Kidney glomerular epithelial cell (primary cell): Measurements from ENCODE around the gene ERN1.

Experiments
- DNase-seq: peaks from one replicate; lab custom pipeline; 2025; lab: John Stamatoyannopoulos, UW

ERN1 gene

DNA sequence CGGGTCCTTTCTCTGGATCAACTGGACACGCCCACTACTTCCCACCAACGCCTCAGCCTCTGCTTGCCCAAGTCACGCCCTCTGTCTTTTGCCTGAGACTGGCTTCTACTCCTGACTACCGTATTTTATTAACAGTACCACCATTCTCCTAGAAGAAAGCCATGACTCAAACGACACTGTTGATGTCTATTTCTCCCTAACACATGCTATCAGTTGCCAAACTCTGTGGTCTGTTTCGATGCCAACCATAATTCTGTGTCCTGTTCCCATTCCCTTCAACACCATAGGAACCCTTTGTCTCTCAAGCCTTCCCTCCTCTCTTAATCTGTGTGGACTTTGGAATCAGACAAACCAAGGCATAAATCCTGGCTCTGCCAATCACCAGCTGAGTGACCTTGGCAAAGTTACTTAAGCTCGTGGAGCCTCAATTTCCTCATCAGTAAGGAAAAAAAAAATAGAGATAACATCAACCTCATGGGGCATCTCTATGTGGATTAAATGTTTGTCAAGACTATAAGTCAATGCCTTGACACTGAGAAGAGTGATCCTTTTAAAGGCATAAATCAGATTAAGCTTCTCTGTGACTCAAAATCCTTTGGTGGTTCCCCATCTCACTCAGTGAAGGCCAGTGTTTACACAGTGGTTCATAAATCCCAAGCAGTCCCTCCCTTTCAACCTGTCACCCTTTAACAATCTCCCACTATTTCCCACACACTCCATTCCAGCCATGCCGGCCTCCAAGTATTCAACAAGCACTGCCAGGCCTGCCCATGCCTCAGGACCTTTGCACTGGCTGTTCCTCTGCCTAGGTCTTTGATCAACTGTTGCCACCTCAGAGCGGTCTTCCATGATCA is 45.6 kb downstream of the ERN1 start:
- peak; percentile 28 for DNase-seq

DNA sequence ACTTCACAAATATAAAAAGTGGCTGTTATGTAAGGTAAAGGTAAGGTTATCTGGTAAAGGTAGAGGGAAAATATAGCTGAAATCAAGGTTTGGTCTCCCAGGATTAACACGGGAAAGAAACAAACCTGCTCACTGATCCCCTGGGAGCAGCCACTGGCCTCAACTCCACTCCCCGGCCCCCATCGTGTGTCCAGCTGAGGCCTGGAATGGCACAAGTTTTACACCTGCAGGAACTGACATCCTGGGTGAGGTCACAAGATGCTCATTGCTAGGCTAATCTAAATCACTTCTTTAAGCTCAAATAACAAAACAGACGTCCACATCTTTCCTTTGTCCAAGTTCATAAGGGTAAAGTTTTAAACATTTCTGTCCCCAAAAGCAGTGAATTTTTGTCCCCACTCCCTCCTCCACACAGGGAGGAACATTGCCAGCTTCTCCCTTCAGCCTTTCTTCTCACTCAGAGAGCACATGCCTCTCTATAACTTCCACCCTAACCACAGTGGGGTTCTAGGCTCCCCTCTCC is 46.3 kb downstream of the ERN1 start:
- DNase-seq = no peak

DNA sequence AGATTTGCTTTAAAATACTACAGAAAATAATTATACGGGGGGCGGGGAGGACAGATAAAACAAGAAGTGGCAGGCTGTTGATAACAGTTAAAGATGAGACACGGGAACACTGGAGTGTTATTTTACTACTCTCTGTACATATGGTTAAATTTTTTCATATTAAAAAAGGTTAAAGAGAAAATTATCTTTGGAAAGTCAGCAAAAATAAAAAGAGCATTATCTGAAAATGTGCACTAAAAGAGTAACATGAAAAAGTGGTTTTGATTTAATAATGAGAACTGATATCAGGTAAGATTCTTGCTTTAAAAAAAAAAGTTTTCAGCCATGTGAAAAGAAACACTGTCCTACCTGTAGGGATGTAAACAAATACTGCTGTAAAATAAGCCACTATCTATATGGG is 46.9 kb downstream of the ERN1 start:
- DNase-seq = no peak

DNA sequence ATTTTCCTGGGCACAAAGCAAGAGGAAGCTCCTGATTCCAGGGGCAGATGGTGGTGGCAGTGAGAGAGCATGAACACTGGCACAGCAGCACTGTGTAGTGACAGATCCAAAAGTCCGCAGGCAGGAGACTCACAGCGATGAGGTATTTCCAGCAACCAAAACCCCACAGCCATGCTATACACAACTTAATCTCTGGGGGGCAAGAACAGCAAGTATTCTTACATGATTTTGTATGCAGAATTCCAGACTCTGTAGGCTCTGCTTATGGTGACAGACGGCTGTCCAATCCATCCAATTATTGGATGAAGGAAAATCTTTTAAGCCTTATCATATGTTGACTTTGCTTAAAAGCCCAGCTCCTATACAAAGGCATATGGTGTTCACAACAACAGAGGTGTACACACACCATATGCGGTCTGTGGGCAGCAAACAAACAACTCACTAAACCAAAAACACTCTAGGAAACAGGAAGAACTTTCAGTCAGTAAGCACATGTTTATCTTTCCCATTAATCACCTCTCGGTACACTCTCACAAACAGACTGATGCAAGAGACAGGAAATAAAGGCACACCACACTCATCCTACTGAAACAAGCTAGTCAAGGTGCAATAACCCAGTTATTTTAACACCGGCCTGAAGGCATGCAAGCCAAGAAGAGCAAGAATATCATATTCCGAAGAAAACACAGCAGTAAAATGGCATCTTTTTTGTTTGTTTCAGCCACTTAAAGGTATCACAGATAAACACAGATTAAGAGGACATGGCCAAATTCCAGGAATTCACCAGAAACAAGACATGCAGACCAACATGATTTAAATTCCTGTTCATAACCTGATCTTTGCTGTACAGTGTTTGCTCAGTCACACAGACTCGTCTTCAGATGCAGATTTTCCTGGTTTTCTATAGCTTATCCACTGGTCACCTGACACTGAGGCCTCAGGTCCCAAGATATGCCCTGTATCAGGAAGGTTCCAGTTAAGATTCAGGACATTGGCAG is 47.8 kb downstream of the ERN1 start:
- DNase-seq = peak; percentile 64

DNA sequence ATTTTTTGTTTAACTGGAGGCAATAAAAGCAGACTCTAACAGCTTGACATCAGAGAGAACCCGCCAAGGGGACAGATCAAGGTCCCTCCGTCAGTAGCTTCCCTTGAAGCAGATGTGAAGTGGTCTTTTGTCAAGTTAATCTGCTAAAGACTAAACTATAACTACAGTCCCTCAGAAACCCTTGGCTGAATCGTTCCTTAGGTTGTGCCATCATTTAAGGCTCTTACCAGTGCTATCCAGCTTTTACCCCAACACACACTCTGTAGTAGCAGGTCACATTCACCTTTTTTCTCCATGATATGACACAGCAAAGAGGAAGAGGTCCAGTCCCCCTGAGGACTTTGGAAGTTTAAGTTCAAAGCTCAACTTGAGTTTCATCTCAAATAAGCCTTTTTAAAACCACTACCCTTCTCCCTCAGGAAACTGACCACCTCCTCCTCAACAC is 49.7 kb downstream of the ERN1 start:
- DNase-seq = no peak

DNA sequence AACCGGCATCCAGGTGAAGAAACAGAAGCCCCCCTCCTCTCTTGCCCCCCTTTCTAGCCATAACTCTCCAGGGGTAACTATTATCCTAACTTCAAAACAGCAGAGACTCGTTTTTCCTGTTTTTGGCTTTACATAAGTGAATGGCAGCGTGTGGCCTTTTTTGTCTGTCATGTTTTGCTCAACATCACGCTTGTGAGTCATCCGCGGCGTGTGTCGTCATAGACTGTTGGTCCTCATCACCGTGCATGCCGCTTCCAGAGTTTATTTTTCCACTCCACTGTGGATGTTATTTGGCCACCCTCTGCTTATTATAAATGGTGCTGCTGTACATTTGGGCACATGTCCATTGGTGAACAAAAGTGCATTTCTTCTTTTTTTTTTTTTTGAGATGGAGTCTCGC is 52.6 kb downstream of the ERN1 start:
- no peak for DNase-seq

DNA sequence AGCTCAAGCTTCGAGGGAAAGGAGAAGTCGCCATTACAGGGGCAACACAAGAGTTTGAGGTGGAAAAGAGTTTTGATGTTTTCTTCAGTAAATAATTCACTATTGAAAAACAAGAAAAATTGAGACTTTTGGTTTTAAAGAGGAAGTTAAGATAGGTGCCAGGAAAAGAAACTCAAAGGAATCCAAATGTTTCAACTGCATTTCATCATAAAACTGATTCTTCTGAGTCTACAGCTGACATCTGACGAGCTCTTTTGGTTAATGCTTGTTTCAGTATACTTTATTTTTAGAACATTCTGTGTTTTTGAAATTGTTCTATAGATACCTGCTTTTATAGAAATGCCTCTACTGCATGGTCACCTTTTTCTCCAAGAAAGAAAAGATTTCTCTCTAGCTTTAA is 54.0 kb downstream of the ERN1 start:
- no peak for DNase-seq

DNA sequence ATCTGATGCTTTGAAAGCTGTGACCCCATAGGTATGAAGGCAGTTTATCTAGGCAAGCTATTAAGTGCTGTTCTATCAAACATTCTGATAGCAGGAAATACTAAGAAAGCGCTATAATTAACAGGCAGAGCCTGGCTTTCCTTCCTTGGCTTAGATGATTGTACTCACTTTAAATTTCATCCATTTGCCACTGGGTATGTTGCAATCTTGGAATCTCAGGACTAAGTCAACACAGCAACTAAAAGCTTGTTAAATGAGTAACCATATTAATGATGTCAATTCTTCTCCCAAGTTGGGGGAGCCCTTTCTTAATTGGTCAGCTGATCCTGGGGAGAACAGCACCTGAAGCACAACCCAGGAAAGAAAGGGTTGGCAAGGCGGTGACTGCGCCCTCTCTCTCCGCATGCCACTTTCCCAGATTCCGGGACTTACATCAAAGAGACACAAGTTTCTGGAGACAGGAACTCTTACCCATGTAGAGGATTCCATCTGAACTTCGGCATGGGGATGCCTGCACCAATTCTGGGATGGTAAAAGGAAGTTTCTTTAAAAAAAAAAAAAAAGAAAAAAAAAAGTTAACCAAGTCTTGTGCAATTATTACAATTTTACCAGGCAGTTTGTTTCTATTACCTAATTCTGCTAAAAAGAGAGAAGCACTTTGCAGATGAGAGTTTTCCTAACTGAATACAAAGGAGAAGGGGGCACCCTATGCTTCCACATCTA is 55.1 kb downstream of the ERN1 start:
- DNase-seq = peak; percentile 86

DNA sequence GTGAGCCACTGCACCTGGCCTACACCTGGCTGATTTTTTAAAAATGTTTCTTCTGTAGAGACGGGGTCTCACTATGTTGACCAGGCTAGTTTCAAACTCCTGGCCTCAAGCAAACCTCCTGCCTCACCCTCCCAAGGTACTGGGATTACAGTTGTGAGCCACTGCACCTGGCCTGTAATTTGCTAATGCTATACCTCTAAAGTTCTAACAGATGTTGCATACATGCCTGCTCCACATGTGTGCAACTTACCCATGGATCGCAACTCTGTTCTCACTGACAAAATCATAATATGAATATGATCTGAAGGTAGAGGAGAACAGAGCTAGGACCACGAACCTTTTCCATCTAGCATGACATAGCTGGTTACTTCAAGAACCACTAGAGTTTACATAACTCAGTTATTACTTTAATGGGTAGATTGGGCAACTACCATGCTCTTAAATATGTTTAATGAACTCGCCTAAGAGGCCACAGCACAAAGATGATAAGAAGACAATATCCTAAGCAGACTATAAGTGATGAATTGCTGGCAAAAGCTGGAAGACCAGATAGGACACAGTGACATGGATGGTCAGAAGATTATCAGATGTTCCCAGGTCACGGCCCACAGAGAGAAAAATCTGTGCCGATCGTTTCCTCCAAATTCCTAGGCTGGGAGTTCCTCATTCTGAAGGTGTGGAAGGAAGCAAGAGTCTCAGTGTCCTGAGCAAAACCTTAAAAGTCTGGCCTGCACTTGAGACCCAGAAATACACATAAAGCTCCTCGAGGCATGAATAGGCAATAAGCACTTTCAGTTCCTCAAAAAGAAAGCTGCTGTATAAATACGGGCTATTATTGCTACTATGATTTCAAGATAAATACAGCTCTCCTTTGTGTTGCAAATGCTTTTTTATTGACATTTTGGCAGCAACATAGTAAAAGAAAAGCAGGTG is 55.9 kb downstream of the ERN1 start:
- no peak for DNase-seq

DNA sequence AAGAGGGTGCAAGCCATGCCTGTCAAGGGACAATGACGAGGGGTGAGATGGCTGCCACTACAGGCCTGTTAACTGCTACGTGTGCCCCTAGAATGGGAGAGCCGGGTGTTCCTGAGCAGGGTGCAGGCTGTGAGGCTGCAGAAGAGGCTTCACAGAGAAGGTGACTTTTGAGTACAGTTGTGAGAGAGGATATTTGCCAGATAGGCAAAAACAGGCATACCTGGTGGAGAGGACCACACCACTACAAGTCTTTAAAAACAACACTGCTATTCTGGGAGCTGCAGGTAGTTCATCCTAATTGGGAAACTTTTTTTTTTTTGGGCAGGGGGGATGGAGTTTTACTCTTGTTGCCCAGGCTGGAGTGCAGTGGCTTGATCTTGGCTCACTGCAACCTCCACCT is 58.8 kb downstream of the ERN1 start:
- DNase-seq = no peak

DNA sequence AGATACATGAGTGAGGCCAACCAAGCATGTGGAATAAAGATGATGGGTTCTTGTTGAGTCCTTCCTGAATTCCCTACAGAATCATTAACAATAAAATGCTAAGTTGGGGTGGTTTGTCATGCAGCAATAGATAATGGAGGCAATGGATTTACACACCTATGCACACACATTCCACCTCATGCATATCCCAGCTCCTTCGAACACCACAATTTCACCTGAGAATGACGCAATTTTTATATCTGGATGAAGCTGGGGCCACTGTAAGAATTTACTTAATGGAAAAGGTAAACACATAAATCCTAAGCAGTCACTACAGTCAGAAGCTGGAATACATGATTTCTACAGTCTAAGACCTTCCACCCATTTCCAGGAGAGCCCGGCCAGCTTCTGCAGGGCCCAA is 59.7 kb downstream of the ERN1 start:
- no peak for DNase-seq

DNA sequence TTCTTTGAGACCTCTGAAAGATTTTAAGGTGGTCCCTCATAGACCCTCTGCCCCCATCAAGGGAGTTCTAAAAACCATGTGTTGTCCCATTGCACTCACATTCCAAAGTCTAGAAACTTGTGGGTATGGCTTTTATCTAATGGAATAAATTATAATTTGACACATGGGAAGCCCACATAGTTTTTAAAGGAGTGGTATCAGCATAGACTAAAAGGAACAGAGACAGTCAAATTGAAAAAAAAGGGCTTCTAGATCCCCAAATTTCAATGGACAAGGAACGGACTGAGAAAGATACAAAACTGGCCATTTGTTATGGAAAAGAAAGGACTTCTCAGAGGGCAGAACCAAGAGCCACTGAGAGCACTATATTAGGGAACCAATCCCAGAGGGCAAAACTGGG is 60.8 kb downstream of the ERN1 start:
- DNase-seq = no peak

DNA sequence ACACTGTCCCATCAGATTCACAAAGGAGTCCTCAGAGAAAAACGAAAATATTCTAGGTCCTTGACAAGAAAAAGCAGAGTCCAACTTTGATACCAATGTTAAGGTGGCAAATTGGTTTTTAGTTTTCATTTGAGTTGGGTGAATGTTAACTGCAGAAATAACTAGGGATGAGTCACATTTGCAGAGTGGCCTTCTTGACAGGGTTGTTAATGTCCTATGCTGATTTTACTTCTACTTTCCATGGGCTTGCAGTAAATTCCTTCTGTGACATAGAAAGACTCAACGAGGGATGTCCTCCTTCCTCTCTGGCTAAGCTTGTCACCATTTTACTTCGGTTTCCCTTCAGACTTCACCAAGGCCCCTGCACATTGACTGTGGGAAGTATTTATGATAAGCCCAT is 62.3 kb downstream of the ERN1 start:
- DNase-seq = no peak

DNA sequence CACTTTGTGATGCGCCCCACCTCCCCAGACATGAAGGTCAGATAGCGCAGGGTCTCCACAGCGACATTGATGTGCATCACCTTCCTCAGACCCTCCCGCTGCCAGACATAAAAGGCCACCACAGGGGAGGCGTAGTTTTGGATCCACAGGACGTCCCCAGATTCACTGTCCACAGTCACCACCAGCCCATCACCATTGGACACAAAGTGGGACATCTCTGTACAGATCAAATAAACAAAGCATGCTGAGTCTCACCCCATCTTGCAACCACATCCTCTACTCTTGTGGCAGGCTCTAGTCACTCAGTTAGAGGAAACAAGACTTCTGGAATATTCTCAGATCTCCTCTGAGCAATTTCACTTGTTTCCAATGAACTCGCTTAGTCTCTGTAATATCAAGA is 63.2 kb downstream of the ERN1 start:
- no peak for DNase-seq

DNA sequence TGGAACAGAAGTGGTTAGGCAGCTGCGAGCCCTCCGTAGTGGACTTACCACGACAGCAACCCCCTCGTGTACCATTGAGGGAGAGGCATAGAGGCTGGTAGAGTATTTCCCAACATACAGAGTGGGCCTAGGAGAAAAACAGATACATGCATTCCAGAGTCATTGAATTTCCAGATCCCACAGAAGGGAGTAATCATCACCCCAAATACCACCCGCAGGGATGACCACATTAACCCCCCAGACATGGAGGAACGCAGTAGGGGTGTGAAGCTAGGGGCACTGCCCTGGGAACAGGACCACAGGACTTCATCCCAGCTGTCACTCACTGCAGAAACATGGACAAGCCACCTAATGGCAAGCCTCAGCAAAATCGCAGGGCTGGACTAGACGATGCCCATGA is 64.8 kb downstream of the ERN1 start:
- no peak for DNase-seq

DNA sequence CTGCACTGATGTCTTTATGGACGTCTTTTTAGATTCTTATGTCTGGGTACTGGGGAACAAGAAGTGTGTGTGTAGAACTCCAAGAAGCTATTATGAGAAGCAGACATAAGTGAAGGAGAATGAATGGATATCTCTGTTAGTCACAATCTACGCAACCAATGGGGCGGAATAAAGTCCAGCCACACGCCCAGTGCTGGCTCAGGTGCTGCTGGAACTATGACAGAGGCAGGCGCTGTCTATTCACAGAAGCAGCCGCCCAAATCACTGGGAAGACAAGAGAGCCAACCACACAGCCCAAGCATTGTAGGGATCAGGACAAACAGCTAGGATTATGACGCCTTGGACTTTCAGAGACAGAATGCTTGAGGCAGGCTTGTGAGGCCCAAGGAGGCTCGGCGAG is 65.6 kb downstream of the ERN1 start:
- no peak for DNase-seq

DNA sequence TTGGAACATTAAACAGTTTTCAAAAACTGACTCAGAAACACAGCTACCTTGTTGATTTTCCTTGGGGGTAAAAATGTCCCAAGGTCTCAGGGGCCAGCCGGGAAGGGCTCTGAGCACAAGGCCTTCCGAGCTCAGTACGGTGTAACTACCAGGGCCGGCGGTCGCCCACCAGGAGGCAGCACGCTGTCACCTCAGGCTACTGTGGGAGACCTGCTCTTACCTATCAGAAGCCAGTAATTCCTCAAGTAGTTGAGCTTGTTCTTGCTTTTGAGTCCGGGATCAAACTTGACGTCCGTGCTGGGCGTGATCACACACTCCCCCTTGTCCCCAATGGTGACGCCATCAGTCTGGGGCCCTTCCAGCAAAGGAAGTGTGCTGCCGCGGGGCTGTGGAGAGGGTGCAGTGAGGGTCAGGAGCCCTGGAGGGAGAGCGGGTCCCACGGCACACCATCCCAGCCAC is 66.1 kb downstream of the ERN1 start:
- no peak for DNase-seq

DNA sequence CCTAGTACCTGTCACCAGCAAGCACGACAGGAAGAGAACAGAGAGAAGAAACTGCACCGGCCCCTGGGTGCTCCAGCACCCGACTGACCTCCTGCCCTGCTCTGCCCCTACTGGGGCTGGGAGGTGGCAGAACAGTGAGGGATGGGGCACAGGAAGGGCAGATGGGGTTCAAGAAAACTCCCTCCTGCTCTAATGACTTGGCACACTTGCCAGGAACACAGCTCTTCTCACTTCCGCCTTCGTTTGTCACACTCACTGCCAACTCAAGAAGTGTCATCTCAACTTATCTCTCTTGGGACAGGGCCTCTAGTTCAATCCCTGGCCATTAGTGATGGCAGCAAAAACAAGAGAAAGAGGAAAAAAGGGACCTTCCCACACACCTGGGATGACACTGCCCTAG is 66.9 kb downstream of the ERN1 start:
- DNase-seq = no peak

DNA sequence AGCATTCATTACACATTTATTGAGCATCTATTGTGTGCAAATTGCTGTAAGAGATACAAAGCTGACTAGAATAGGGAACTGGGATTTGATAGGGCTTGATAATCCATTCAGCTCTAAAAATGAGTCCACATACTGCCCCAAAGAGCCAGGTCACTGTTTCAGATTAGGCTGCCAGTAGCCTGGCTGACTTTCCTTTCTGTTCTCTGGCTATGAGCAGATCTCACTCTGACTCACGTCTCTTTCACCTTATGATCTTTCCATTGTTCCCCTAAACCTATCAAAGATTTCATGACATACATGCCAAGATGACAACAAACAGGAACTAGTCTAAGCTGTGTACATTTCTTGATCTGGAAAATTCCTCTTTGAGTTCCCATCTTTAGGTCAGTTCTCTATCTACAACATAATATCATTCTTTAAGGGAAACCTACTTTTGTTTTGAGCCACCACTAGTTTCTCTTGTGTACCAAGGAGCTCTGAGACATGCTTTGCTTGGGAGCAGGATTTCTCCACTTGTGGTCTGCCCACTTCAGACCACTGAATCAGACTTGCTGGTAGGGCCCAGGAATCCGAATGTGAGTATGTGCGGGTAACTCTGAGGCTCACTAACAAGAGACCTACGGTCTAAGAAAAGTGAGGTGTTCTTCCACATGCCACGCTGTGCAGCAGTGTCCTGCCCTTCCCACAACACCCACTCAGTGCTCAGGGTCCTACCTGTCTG is 68.6 kb downstream of the ERN1 start:
- peak; percentile 2 for DNase-seq

DNA sequence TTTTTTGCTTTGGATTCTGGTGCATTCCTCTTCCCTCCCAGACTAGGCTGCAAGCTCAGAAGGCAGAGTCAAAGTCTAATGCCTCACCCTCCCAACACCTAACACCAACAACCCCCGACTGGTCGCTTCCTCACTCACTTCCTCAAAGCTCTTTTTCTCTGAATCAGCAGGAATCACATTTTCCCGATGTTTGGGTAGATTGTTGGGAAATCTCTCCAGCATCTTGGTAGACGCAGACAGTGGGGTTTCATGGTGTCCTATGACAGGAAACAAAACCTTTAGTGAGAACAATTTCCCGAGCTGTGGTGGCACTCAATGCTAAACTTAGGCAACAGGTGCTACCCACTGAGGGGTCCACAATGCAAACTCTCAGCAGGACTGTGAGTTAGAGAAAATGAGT is 69.6 kb downstream of the ERN1 start:
- no peak for DNase-seq
